ENCODE results near the gene TMEM35B. TPM values are rescaled to one million over a fixed set of nuclear protein-coding genes. Genes with fewer than 3 reads are reported as not detected.

TMEM35B gene
- total RNA-seq, 1 experiment from 2014 or later = 18.7 TPM

DNA sequence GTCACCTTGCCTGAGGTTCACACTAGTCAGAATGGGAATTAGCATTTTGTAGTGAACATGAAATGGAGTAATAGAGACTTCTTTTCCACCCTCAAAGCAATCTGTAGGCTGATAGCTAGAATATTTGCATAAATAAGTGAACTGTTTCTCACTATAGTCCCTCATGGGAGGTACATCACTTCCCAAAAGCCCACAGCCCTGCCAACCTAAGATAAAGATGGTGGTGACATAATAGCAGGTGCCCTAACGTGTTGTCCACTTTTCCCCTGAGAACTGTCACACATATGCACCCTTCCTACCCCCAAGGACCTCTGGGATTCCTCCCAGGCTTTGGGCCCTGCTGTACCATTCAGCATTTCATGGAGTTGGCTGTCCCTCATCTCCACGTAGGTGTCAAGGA, 4.4 kb downstream of the TMEM35B start:
- TF ChIP-seq, protein P1, sequence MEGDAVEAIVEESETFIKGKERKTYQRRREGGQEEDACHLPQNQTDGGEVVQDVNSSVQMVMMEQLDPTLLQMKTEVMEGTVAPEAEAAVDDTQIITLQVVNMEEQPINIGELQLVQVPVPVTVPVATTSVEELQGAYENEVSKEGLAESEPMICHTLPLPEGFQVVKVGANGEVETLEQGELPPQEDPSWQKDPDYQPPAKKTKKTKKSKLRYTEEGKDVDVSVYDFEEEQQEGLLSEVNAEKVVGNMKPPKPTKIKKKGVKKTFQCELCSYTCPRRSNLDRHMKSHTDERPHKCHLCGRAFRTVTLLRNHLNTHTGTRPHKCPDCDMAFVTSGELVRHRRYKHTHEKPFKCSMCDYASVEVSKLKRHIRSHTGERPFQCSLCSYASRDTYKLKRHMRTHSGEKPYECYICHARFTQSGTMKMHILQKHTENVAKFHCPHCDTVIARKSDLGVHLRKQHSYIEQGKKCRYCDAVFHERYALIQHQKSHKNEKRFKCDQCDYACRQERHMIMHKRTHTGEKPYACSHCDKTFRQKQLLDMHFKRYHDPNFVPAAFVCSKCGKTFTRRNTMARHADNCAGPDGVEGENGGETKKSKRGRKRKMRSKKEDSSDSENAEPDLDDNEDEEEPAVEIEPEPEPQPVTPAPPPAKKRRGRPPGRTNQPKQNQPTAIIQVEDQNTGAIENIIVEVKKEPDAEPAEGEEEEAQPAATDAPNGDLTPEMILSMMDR (IDR thresholded peaks at IDR 0.05; ENCODE audit: unreplicated experiment) = no peak
- Mint-ChIP-seq H3K27me3 (ENCODE audit: insufficient read depth, unreplicated experiment) (no peaks in the 10 kb centered on the region), H3K4me1 (ENCODE audit: insufficient read depth, unreplicated experiment) (peaks cover 11% of the 10 kb centered on the region), H3K36me3 (ENCODE audit: insufficient read depth, unreplicated experiment) (peaks cover 13% of the 10 kb centered on the region), H3K27ac (ENCODE audit: low read depth, unreplicated experiment) (no peak overlapping the region), H3K9me3 (ENCODE audit: unreplicated experiment) (no peaks in the 10 kb centered on the region), H3K4me3 (ENCODE audit: unreplicated experiment) (no peak overlapping the region)
- intact Hi-C loops (cut with micrococcal nuclease) = no loop called here
- POLR2A ChIA-PET = interaction anchor here (1.0 kb wide), 1 partner anchor 51 kb away, joined by 3 read pairs; the partner anchor contains the start of gene ZMYM6
- no TSS peak for BruUV-seq (replicated peaks)
- DNase-seq (ENCODE audit: unreplicated experiment) = no peak
- CTCF ChIA-PET = interaction anchor here (1.7 kb wide), 1 partner anchor 114 kb away, joined by 5 read pairs; no protein-coding TSS in a partner anchor

DNA sequence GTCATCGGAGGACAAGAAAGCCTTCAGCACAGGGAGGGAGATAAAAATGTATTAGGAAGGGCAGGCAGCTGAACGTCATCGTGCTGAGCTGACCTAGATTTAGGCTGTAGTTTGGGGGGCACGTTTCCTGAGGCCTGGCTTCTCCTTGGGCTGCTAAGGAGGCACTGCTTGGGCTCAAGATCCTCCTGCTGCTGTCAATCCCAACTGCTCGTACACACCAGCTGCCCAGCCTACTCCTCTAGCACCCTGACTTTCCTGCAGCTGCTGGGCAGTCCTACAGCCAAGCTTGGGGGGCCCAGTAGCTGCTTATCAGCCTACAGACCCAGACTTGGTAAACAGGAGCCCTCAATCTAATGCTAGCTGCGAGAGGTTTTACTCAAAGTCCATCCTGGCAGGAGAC, 6.2 kb downstream of the TMEM35B start:
- CTCF ChIA-PET = no interaction called here
- Mint-ChIP-seq H3K9me3 (ENCODE audit: unreplicated experiment) (no peaks in the 10 kb centered on the region), H3K36me3 (ENCODE audit: insufficient read depth, unreplicated experiment) (peaks cover 13% of the 10 kb centered on the region), H3K4me3 (ENCODE audit: unreplicated experiment) (no peak overlapping the region), H3K4me1 (ENCODE audit: insufficient read depth, unreplicated experiment) (peaks cover 5% of the 10 kb centered on the region), H3K27ac (ENCODE audit: low read depth, unreplicated experiment) (no peak overlapping the region), H3K27me3 (ENCODE audit: insufficient read depth, unreplicated experiment) (no peaks in the 10 kb centered on the region)
- intact Hi-C loops (cut with micrococcal nuclease) = no loop called here
- BruUV-seq (replicated peaks) = no TSS peak
- DNase-seq (ENCODE audit: unreplicated experiment) = no peak
- POLR2A ChIA-PET = no interaction called here
- TF ChIP-seq, protein P1 (IDR thresholded peaks at IDR 0.05; ENCODE audit: unreplicated experiment) = no peak

DNA sequence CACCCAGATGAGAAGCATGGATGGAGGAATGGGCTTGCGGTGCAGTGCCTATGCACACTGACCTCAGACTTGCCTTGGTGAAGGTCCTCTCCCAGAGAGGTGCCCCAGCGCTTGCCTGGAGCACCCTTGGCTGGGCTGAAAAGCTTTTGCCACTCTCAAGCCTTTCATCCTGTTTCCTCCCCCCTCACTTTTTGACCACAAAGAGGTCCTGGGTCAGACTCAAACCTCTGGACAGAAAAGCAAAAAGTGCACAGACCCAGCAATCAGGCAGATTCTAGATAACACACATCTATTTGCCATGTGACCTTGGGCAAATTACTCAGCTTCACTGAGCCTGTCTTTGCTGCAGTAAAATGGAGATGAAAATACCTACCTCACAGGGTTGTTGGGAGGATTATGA, 7.3 kb downstream of the TMEM35B start:
- TF ChIP-seq, protein P1 (IDR thresholded peaks at IDR 0.05; ENCODE audit: unreplicated experiment) = no peak
- no TSS peak for BruUV-seq (replicated peaks)
- H3K36me3 Mint-ChIP-seq (ENCODE audit: insufficient read depth, unreplicated experiment) = peaks cover 13% of the 10 kb centered on the region
- no peak for DNase-seq (ENCODE audit: unreplicated experiment)
- ChIA-PET POLR2A (no interaction called here), CTCF (interaction anchor here (0.6 kb wide), 1 partner anchor 79 kb away, joined by 3 read pairs; no protein-coding TSS in a partner anchor)
- no peaks in the 10 kb centered on the region for H3K27me3 Mint-ChIP-seq (ENCODE audit: insufficient read depth, unreplicated experiment)
- intact Hi-C loops (cut with micrococcal nuclease) = no loop called here
- H3K4me1 Mint-ChIP-seq (ENCODE audit: insufficient read depth, unreplicated experiment) = no peaks in the 10 kb centered on the region
- no peaks in the 10 kb centered on the region for H3K9me3 Mint-ChIP-seq (ENCODE audit: unreplicated experiment)
- no peak overlapping the region for H3K27ac Mint-ChIP-seq (ENCODE audit: low read depth, unreplicated experiment)
- no peak overlapping the region for H3K4me3 Mint-ChIP-seq (ENCODE audit: unreplicated experiment)

DNA sequence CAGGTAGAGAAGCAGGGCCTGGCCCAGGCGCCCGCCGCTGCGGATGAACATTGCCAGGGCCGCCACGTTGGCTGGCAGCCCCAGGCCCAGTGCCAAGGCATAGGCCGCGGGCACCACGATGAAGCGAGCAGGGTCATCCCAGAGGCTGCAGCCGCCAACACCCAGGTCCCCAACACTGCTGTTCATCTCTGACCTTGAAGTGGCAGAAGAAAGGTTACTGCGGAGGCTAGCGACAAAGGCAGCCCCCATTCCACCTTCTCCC, 8.0 kb downstream of the TMEM35B start:
- ChIA-PET POLR2A (no interaction called here), CTCF (no interaction called here)
- no TSS peak for BruUV-seq (replicated peaks)
- intact Hi-C loops (cut with micrococcal nuclease) = no loop called here
- Mint-ChIP-seq H3K4me1 (ENCODE audit: insufficient read depth, unreplicated experiment) (no peaks in the 10 kb centered on the region), H3K36me3 (ENCODE audit: insufficient read depth, unreplicated experiment) (peaks cover 13% of the 10 kb centered on the region), H3K27me3 (ENCODE audit: insufficient read depth, unreplicated experiment) (no peaks in the 10 kb centered on the region), H3K27ac (ENCODE audit: low read depth, unreplicated experiment) (no peak overlapping the region), H3K9me3 (ENCODE audit: unreplicated experiment) (no peaks in the 10 kb centered on the region), H3K4me3 (ENCODE audit: unreplicated experiment) (no peak overlapping the region)
- TF ChIP-seq, protein P1 (IDR thresholded peaks at IDR 0.05; ENCODE audit: unreplicated experiment) = no peak
- DNase-seq (ENCODE audit: unreplicated experiment) = no peak
